Neural cell (in vitro differentiated cells): ENCODE measurements around the gene PHF2.

Source experiments
- EP300 ChIP-seq: fragments of 450-650 bp; conservative IDR thresholded peaks from 2 replicates; pipeline ENCODE4 v1.6.1; 2014; ENCODE audit warnings: antibody characterized with exemption, mild to moderate bottlenecking, moderate library complexity; ENCODE audit not compliant: poor library complexity, severe bottlenecking
- EZH2 ChIP-seq: fragments of 200-600, 300-800 bp; shearing (Covaris generic), sonication (generic); IDR thresholded peaks from 2 replicates; pipeline ENCODE4 v1.6.1; 2014; ENCODE audit warnings: antibody characterized with exemption, low read length, borderline replicate concordance, mild to moderate bottlenecking; ENCODE audit not compliant: insufficient read depth, poor library complexity, severe bottlenecking
- MXI1 ChIP-seq: fragments of 450-650 bp; conservative IDR thresholded peaks from 2 replicates; pipeline ENCODE4 v1.6.1; 2014; ENCODE audit warnings: antibody characterized with exemption, mild to moderate bottlenecking; ENCODE audit not compliant: poor library complexity, severe bottlenecking
- POLR2AphosphoS5 ChIP-seq: IDR thresholded peaks from 2 replicates; pipeline ENCODE4 v1.6.1; 2012
- TF ChIP-seq, protein P1 (sequence below): fragments of 450-650 bp; IDR thresholded peaks from 2 replicates; pipeline ENCODE4 v1.5.1; 2014; ENCODE audit warnings: antibody characterized with exemption, mild to moderate bottlenecking, moderate library complexity; ENCODE audit not compliant: poor library complexity, severe bottlenecking
- TF ChIP-seq, protein P2 (sequence below): IDR thresholded peaks from 2 replicates; pipeline ENCODE4 v1.6.1; 2012; ENCODE audit warnings: borderline replicate concordance

DNA sequence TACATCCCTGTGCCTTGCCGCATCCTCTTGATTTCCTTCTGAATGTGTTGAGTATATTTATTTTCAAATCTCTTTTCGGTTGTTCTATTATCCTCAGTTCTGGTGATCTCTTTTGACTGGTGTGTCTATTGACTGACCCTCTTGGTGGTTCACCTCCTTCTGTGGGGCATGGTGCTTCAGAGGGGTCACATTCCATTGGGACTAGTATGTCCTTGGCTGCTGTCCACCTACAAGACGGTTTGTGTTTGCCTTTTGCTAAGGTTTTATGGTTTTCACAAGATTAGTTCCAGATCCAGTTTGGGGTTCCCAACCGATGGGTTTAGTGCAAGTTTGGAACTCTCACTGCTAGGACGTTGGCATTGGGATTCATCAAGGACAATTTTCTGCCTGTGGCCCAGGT, 66.6 kb downstream of the PHF2 start:
- no peak for TF ChIP-seq EZH2
- no peak for TF ChIP-seq EP300
- no peak for TF ChIP-seq MXI1
- TF ChIP-seq, protein P1, sequence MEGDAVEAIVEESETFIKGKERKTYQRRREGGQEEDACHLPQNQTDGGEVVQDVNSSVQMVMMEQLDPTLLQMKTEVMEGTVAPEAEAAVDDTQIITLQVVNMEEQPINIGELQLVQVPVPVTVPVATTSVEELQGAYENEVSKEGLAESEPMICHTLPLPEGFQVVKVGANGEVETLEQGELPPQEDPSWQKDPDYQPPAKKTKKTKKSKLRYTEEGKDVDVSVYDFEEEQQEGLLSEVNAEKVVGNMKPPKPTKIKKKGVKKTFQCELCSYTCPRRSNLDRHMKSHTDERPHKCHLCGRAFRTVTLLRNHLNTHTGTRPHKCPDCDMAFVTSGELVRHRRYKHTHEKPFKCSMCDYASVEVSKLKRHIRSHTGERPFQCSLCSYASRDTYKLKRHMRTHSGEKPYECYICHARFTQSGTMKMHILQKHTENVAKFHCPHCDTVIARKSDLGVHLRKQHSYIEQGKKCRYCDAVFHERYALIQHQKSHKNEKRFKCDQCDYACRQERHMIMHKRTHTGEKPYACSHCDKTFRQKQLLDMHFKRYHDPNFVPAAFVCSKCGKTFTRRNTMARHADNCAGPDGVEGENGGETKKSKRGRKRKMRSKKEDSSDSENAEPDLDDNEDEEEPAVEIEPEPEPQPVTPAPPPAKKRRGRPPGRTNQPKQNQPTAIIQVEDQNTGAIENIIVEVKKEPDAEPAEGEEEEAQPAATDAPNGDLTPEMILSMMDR, result no peak
- TF ChIP-seq, protein P2, sequence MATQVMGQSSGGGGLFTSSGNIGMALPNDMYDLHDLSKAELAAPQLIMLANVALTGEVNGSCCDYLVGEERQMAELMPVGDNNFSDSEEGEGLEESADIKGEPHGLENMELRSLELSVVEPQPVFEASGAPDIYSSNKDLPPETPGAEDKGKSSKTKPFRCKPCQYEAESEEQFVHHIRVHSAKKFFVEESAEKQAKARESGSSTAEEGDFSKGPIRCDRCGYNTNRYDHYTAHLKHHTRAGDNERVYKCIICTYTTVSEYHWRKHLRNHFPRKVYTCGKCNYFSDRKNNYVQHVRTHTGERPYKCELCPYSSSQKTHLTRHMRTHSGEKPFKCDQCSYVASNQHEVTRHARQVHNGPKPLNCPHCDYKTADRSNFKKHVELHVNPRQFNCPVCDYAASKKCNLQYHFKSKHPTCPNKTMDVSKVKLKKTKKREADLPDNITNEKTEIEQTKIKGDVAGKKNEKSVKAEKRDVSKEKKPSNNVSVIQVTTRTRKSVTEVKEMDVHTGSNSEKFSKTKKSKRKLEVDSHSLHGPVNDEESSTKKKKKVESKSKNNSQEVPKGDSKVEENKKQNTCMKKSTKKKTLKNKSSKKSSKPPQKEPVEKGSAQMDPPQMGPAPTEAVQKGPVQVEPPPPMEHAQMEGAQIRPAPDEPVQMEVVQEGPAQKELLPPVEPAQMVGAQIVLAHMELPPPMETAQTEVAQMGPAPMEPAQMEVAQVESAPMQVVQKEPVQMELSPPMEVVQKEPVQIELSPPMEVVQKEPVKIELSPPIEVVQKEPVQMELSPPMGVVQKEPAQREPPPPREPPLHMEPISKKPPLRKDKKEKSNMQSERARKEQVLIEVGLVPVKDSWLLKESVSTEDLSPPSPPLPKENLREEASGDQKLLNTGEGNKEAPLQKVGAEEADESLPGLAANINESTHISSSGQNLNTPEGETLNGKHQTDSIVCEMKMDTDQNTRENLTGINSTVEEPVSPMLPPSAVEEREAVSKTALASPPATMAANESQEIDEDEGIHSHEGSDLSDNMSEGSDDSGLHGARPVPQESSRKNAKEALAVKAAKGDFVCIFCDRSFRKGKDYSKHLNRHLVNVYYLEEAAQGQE, result no peak
- no peak for TF ChIP-seq POLR2AphosphoS5
